GM19397 (cell line): ENCODE data around the gene SLC35A2.
A peak's percentile ranks its signal among the peaks of the same experiment; 100 is the strongest.
"Not testable (repeated sequence)": the region's sequence is repeated elsewhere in the genome, so short reads cannot be mapped to it uniquely, and the experiment has no call there.

Experiments used
- ATAC-seq: cut with Tn5 transposase; IDR thresholded peaks from one replicate; pipeline ENCODE4 v1.9.1; 2021; ENCODE audit warnings: mild to moderate bottlenecking, moderate library complexity; ENCODE audit not compliant: unreplicated experiment

The SLC35A2 gene

GRCh38 chrX:48903290-48903689 is 8.2 kb downstream of the SLC35A2 start:
- ATAC-seq, result no peak

GRCh38 chrX:48902776-48903175 is 8.7 kb downstream of the SLC35A2 start:
- no peak for ATAC-seq

- no peak for ATAC-seq
Observed at GRCh38 chrX:48902135-48902534, 9.3 kb downstream of the SLC35A2 start.

GRCh38 chrX:48901069-48901468 is 10.4 kb downstream of the SLC35A2 start:
- ATAC-seq, result no peak

GRCh38 chrX:48899078-48899410 is 12.4 kb downstream of the SLC35A2 start:
- ATAC-seq, result no peak

GRCh38 chrX:48897625-48898306 is 13.7 kb downstream of the SLC35A2 start, which contains the start of the genes PQBP1 and TIMM17B:
Gene PQBP1, plus strand, starts transcription at chrX:48897930. Its CDS starts 580 bp downstream, at chrX:48898510.
Gene TIMM17B, minus strand, starts transcription at chrX:48897768. Its CDS starts 19 bp downstream, at chrX:48897749.
- peak; percentile 93 for ATAC-seq

GRCh38 chrX:48897157-48897624 is 14.3 kb downstream of the SLC35A2 start:
- peak; percentile 9 for ATAC-seq

- no peak for ATAC-seq
Observed at GRCh38 chrX:48896611-48897011, 14.8 kb downstream of the SLC35A2 start.

- no peak for ATAC-seq
Observed at GRCh38 chrX:48894891-48895290, 16.6 kb downstream of the SLC35A2 start.

- no peak for ATAC-seq
Observed at GRCh38 chrX:48893556-48894348, 17.7 kb downstream of the SLC35A2 start.

- ATAC-seq, result no peak
Observed at GRCh38 chrX:48892896-48893295, 18.6 kb downstream of the SLC35A2 start.

GRCh38 chrX:48891402-48892288 is 19.8 kb downstream of the SLC35A2 start:
- peak; percentile 90 for ATAC-seq

GRCh38 chrX:48890934-48891401 is 20.5 kb downstream of the SLC35A2 start:
- peak; percentile 32 for ATAC-seq

- ATAC-seq, result no peak
Observed at GRCh38 chrX:48890296-48890925, 21.0 kb downstream of the SLC35A2 start.

- not testable (repeated sequence) for ATAC-seq
Observed at GRCh38 chrX:48886586-48886985, 24.9 kb downstream of the SLC35A2 start.

GRCh38 chrX:48883729-48884128 is 27.7 kb downstream of the SLC35A2 start:
- no peak for ATAC-seq

- not testable (repeated sequence) for ATAC-seq
Observed at GRCh38 chrX:48876944-48877343, 34.5 kb downstream of the SLC35A2 start.

- ATAC-seq, result not testable (repeated sequence)
Observed at GRCh38 chrX:48872017-48872416, 39.4 kb downstream of the SLC35A2 start.

GRCh38 chrX:48864210-48864609 is 47.2 kb downstream of the SLC35A2 start:
- no peak for ATAC-seq

- ATAC-seq, result no peak
Observed at GRCh38 chrX:48854898-48855297, 56.5 kb downstream of the SLC35A2 start.
